ENCODE measurements around the gene SIN3A. TPM values are rescaled to one million over a fixed set of nuclear protein-coding genes. Genes with fewer than 3 reads are reported as not detected.

Gene SIN3A
- total RNA-seq, 1 experiment from 2014 or later, result 107 TPM

- POLR2A ChIA-PET, result interaction anchor here (0.6 to 1.6 kb wide), 4 partner anchors 12 to 511 kb away, joined by 3 to 13 read pairs (median 6); partner anchors contain the start of gene MAN2C1
- peak overlapping the region; percentile 98 for H3K4me3 ChIP-seq (ENCODE audit: low read depth in 2 of 2, low read length in 2 of 2)
- H3K27me3 ChIP-seq (ENCODE audit: control insufficient read depth, insufficient read depth, low read length), result no peaks in the 10 kb centered on the region
- in situ Hi-C loops (cut with HindIII; ENCODE audit: low pct_unique_long_range_greater_than_20kb, low sequenced_read_pairs), result no loop called here
- peaks cover 3% of the 10 kb centered on the region; the same call in 1 of the 2 replicates for H3K36me3 ChIP-seq (ENCODE audit: control insufficient read depth, insufficient read depth, low read length)
- BruUV-seq (replicated peaks), result no TSS peak
- DNase-seq (ENCODE audit: low read depth, low spot score) (peak; percentile 100), ATAC-seq (peak; percentile 59)
- H3K9me3 ChIP-seq (ENCODE audit: control insufficient read depth, insufficient read depth, low read depth, low read length), result no peaks in the 10 kb centered on the region
- TF ChIP-seq POLR2AphosphoS5 (IDR thresholded peaks at IDR 0.05; ENCODE audit: low read depth, low read length) (peak; percentile 73; the same call in 1 of the 2 replicates), TCF7L2 (IDR thresholded peaks at IDR 0.05; ENCODE audit: low read depth, low read length) (no peak), REST (IDR thresholded peaks at IDR 0.05; ENCODE audit: insufficient read depth in 1 of 2, low read depth in 2 of 2, low read length in 1 of 2) (peak in 1 of 2 experiments; percentile 48; a peak in 1 of 4 replicates), SIN3A (IDR thresholded peaks at IDR 0.05; ENCODE audit: borderline replicate concordance, insufficient read depth, low read depth, low read length) (peak; percentile 35; the same call in 1 of the 2 replicates), CTCF (IDR thresholded peaks at IDR 0.05) (no peak)
- H3K4me1 ChIP-seq (ENCODE audit: control insufficient read depth, insufficient read depth, low read length), result peaks cover 18% of the 10 kb centered on the region
- CTCF ChIA-PET, result interaction anchor here (0.6 kb wide), 1 partner anchor 79 kb away, joined by 5 read pairs; no protein-coding TSS in a partner anchor
- H3K27ac ChIP-seq (ENCODE audit: low read length), result peak overlapping the region; percentile 99
- intact Hi-C loops (cut with micrococcal nuclease; ENCODE audit: unreplicated experiment), result no loop called here
Observed at GRCh38 chr15:75453703-75454470, 2.4 kb upstream of the SIN3A start.

GRCh38 chr15:75452865-75453702 is 1.6 kb upstream of the SIN3A start:
- ChIA-PET POLR2A (interaction anchor here (0.5 to 1.6 kb wide), 2 partner anchors 32 to 85 kb away, joined by 7 to 13 read pairs; partner anchors contain the start of gene MAN2C1), CTCF (no interaction called here)
- TSS peak; percentile 97 for BruUV-seq (replicated peaks)
- Histone ChIP-seq H3K4me3 (ENCODE audit: low read depth in 2 of 2, low read length in 2 of 2) (peak overlapping the region; percentile 98), H3K36me3 (ENCODE audit: control insufficient read depth, insufficient read depth, low read length) (peaks cover 3% of the 10 kb centered on the region; the same call in 1 of the 2 replicates), H3K27me3 (ENCODE audit: control insufficient read depth, insufficient read depth, low read length) (no peaks in the 10 kb centered on the region), H3K27ac (ENCODE audit: low read length) (peak overlapping the region; percentile 99), H3K4me1 (ENCODE audit: control insufficient read depth, insufficient read depth, low read length) (peaks cover 23% of the 10 kb centered on the region), H3K9me3 (ENCODE audit: control insufficient read depth, insufficient read depth, low read depth, low read length) (no peaks in the 10 kb centered on the region)
- intact Hi-C loops (cut with micrococcal nuclease; ENCODE audit: unreplicated experiment) (no loop called here), in situ Hi-C loops (cut with HindIII; ENCODE audit: low pct_unique_long_range_greater_than_20kb, low sequenced_read_pairs) (no loop called here)
- TF ChIP-seq POLR2AphosphoS5 (IDR thresholded peaks at IDR 0.05; ENCODE audit: low read depth, low read length), result no peak; the same call in 1 of the 2 replicates
- TF ChIP-seq REST (IDR thresholded peaks at IDR 0.05; ENCODE audit: insufficient read depth in 1 of 2, low read depth in 2 of 2, low read length in 1 of 2), result no peak
- no peak for TF ChIP-seq SIN3A (IDR thresholded peaks at IDR 0.05; ENCODE audit: borderline replicate concordance, insufficient read depth, low read depth, low read length)
- DNase-seq (ENCODE audit: low read depth, low spot score) (no peak), ATAC-seq (no peak)

All from Panc1 (cell line).